H1 (cell line): ENCODE measurements around the gene SMARCAL1. TPM values are rescaled to one million over a fixed set of nuclear protein-coding genes. Genes with fewer than 3 reads are reported as not detected.

Experiments used
- BACH1 ChIP-seq: IDR thresholded peaks from 2 replicates; pipeline ENCODE4 v1.6.1; 2012; ENCODE audit warnings: low read length, improper control_type of control experiment
- CHD2 ChIP-seq: IDR thresholded peaks from 2 replicates; pipeline ENCODE4 v1.6.1; 2012; ENCODE audit warnings: low read length, improper control_type of control experiment
- GABPA ChIP-seq: IDR thresholded peaks from 2 replicates; pipeline ENCODE4 v1.6.1; 2011; ENCODE audit warnings: mild to moderate bottlenecking, low read length, moderate library complexity, borderline replicate concordance; ENCODE audit not compliant: insufficient read depth
- HDAC2 ChIP-seq, 2 experiments: fragments of 300-600 bp in 1 of 2; sonication (generic) in 1 of 2; IDR thresholded peaks; 2 replicates each; pipeline ENCODE4 v1.6.1; 2011 to 2012; ENCODE audit warnings: low read depth in 2 of 2, low read length in 2 of 2, mild to moderate bottlenecking in 2 of 2, moderate library complexity in 2 of 2, borderline replicate concordance in 1 of 2, inconsistent platforms in 1 of 2
- KDM4A ChIP-seq: IDR thresholded peaks from one replicate; pipeline ENCODE4 v1.7.1; 2012; ENCODE audit warnings: low read depth, mild to moderate bottlenecking, moderate library complexity, low read length, inconsistent platforms; ENCODE audit not compliant: severe bottlenecking
- RBBP5 ChIP-seq: IDR thresholded peaks from 2 replicates; pipeline ENCODE4 v1.7.1; 2012; ENCODE audit warnings: low read depth, mild to moderate bottlenecking, inconsistent platforms, low read length, moderate library complexity, borderline replicate concordance
- SAP30 ChIP-seq: fragments of 300-600 bp; sonication (generic); IDR thresholded peaks from 2 replicates; pipeline ENCODE4 v1.7.1; 2012; ENCODE audit warnings: low read length, moderate library complexity, mild to moderate bottlenecking, inconsistent platforms; ENCODE audit not compliant: insufficient read depth, insufficient replicate concordance
- SIX5 ChIP-seq: IDR thresholded peaks from 2 replicates; pipeline ENCODE4 v1.6.1; 2011; ENCODE audit warnings: mild to moderate bottlenecking, low read depth, low read length
- polyA plus RNA-seq, 7 experiments: library from polyadenylated mRNA; depleted of rRNA in 3 of 7; stranded (reverse) in 5 of 7; unstranded in 2 of 7; fragments of >200 nt in 5 of 7; fragments of 200-250 nt in 2 of 7; gene quantifications; 1 replicate in 5 of 7; 2 replicates in 1 of 7; 4 replicates in 1 of 7; pipeline versions ENCODE4 v1.2.1 to v1.2.3, GENCODE V29; 2011 to 2013; ENCODE audit warnings: missing spikeins in 2 of 7, mixed read lengths in 2 of 7
- total RNA-seq: library from RNA; stranded (reverse); fragmentation: NEBNext Ultra II Directional; extraction: Animal tissue kit (Norgen Biotek cat#: 25700); gene quantifications from 2 replicates; pipeline ENCODE4 v1.2.1, GENCODE V29; 2021
- TF ChIP-seq, protein P1 (sequence below): fragments of 300-600 bp; sonication (generic); IDR thresholded peaks from 2 replicates; pipeline ENCODE4 v1.7.1; 2012; ENCODE audit warnings: low read length, moderate library complexity, mild to moderate bottlenecking, inconsistent platforms; ENCODE audit not compliant: insufficient replicate concordance
- TF ChIP-seq, protein P2 (sequence below): IDR thresholded peaks from 2 replicates; pipeline ENCODE4 v1.6.1; 2012; ENCODE audit warnings: inconsistent platforms

Gene SMARCAL1
- total and polyA plus RNA-seq, 2 of the 8 experiments (the other 6 are each of a cell fraction or from before 2014, with no cell fraction given), result 17.6 to 17.9 TPM

DNA sequence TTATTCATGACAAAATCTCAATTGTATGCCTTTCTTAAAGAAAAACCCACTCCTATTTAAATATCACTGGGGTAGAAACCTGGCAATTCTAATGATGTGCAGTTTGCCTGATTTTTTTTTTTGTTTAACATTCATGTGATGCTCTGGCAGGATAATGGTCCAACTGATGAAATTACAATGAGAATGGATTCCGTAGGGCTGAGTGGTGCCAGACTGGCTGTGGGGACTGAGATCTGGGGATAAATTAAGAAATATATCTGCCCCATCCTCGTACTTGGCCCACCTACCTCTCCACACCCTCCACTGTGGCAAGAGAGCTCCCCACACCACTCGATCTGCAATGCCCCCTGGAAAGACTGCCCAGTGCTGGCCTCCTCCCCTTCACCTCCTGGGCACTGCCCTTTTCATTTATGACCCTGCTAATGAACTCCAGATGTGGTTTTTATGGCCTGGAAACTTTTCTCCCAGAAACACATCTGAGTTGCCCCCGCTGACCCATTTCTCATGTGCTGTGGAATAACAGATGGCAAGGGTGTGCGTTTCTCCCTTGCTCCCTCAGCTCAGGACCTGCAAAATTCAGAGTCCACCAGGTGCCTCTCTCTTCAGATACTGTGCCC, 53.4 kb downstream of the SMARCAL1 start (continued):
- TF ChIP-seq, protein P1, sequence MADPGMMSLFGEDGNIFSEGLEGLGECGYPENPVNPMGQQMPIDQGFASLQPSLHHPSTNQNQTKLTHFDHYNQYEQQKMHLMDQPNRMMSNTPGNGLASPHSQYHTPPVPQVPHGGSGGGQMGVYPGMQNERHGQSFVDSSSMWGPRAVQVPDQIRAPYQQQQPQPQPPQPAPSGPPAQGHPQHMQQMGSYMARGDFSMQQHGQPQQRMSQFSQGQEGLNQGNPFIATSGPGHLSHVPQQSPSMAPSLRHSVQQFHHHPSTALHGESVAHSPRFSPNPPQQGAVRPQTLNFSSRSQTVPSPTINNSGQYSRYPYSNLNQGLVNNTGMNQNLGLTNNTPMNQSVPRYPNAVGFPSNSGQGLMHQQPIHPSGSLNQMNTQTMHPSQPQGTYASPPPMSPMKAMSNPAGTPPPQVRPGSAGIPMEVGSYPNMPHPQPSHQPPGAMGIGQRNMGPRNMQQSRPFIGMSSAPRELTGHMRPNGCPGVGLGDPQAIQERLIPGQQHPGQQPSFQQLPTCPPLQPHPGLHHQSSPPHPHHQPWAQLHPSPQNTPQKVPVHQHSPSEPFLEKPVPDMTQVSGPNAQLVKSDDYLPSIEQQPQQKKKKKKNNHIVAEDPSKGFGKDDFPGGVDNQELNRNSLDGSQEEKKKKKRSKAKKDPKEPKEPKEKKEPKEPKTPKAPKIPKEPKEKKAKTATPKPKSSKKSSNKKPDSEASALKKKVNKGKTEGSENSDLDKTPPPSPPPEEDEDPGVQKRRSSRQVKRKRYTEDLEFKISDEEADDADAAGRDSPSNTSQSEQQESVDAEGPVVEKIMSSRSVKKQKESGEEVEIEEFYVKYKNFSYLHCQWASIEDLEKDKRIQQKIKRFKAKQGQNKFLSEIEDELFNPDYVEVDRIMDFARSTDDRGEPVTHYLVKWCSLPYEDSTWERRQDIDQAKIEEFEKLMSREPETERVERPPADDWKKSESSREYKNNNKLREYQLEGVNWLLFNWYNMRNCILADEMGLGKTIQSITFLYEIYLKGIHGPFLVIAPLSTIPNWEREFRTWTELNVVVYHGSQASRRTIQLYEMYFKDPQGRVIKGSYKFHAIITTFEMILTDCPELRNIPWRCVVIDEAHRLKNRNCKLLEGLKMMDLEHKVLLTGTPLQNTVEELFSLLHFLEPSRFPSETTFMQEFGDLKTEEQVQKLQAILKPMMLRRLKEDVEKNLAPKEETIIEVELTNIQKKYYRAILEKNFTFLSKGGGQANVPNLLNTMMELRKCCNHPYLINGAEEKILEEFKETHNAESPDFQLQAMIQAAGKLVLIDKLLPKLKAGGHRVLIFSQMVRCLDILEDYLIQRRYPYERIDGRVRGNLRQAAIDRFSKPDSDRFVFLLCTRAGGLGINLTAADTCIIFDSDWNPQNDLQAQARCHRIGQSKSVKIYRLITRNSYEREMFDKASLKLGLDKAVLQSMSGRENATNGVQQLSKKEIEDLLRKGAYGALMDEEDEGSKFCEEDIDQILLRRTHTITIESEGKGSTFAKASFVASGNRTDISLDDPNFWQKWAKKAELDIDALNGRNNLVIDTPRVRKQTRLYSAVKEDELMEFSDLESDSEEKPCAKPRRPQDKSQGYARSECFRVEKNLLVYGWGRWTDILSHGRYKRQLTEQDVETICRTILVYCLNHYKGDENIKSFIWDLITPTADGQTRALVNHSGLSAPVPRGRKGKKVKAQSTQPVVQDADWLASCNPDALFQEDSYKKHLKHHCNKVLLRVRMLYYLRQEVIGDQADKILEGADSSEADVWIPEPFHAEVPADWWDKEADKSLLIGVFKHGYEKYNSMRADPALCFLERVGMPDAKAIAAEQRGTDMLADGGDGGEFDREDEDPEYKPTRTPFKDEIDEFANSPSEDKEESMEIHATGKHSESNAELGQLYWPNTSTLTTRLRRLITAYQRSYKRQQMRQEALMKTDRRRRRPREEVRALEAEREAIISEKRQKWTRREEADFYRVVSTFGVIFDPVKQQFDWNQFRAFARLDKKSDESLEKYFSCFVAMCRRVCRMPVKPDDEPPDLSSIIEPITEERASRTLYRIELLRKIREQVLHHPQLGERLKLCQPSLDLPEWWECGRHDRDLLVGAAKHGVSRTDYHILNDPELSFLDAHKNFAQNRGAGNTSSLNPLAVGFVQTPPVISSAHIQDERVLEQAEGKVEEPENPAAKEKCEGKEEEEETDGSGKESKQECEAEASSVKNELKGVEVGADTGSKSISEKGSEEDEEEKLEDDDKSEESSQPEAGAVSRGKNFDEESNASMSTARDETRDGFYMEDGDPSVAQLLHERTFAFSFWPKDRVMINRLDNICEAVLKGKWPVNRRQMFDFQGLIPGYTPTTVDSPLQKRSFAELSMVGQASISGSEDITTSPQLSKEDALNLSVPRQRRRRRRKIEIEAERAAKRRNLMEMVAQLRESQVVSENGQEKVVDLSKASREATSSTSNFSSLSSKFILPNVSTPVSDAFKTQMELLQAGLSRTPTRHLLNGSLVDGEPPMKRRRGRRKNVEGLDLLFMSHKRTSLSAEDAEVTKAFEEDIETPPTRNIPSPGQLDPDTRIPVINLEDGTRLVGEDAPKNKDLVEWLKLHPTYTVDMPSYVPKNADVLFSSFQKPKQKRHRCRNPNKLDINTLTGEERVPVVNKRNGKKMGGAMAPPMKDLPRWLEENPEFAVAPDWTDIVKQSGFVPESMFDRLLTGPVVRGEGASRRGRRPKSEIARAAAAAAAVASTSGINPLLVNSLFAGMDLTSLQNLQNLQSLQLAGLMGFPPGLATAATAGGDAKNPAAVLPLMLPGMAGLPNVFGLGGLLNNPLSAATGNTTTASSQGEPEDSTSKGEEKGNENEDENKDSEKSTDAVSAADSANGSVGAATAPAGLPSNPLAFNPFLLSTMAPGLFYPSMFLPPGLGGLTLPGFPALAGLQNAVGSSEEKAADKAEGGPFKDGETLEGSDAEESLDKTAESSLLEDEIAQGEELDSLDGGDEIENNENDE, result no peak
- TF ChIP-seq HDAC2 (IDR thresholded peaks at IDR 0.05; ENCODE audit: borderline replicate concordance in 1 of 2, low read depth in 2 of 2, low read length in 2 of 2), result no peak
- TF ChIP-seq CHD2, result no peak
- TF ChIP-seq SIX5, result no peak
- TF ChIP-seq, protein P2, sequence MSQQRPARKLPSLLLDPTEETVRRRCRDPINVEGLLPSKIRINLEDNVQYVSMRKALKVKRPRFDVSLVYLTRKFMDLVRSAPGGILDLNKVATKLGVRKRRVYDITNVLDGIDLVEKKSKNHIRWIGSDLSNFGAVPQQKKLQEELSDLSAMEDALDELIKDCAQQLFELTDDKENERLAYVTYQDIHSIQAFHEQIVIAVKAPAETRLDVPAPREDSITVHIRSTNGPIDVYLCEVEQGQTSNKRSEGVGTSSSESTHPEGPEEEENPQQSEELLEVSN, result no peak
- no peak for TF ChIP-seq SAP30
- no peak for TF ChIP-seq GABPA
- no peak for TF ChIP-seq BACH1
- no peak for TF ChIP-seq KDM4A
- no peak for TF ChIP-seq RBBP5
